ENCODE measurements around the gene KPNB1. TPM values are rescaled to one million over a fixed set of nuclear protein-coding genes. Genes with fewer than 3 reads are reported as not detected.

KPNB1 gene
- total RNA-seq, 1 experiment from 2014 or later: 437 TPM

DNA sequence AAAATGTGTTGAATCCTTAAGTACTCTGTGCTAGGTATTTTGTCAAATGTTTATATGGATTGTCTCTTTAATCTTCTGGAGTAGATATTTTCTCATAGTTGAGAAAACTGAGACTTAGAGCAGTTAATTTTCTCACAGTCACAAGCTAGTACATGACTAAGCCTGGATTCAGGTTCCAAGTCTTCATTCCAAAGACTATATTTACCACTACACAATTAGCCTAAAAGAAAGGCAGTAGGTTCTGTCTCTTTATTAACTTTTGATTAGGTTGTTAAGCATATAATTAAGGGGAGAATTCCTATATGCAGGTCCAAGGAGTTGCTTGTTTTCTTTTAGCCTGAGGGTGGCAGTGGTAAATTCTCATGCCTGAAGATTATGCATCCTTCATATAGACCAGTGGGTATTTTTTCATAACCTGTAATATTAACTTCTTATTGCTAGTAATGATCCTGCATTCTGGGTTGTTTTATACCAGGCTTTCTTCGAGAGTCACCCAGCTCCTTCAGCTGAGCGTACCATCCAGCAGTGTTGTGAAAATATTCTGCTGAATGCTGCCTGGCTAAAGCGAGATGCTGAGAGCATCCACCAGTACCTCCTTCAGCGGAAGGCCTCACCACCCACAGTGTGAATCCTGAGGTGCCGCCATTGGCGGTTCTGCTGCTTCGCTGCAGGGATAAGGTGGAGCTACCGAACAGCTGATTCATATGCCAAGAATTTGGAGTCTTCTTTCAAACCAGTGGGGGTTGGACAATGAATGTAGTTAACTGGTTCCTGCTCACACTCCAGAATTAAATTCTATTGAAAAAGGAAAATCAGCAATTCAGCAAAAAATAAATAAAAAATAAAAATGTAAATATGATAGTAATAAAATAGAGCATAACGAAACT, 28.2 kb upstream of the KPNB1 start:
- POLR2A ChIA-PET (ENCODE audit: unreplicated experiment): interaction anchor here (0.7 to 1.5 kb wide), 2 partner anchors 129 to 254 kb away, joined by 4 to 8 read pairs; no protein-coding TSS in a partner anchor
- Histone ChIP-seq H3K9me2 (replicated peaks; ENCODE audit: low read length) (no peaks in the 10 kb centered on the region), H3K79me2 (ENCODE audit: low read length) (no peaks in the 10 kb centered on the region), H3F3A (ENCODE audit: low read length, unreplicated experiment) (peaks cover 17% of the 10 kb centered on the region), H2AFZ (ENCODE audit: low read length) (0 out of 2 replicates have a peak overlapping the region, but pooled peaks have one; percentile 3), H3K27ac (ENCODE audit: low read length) (peak overlapping the region; percentile 41), H3K4me3 (ENCODE audit: low read length) (no peak overlapping the region; the same call in 1 of the 2 replicates), H3K36me3 (ENCODE audit: low read depth, low read length) (peaks cover 50% of the 10 kb centered on the region), H3K27me3 (ENCODE audit: low read length) (no peaks in the 10 kb centered on the region), H4K20me1 (ENCODE audit: low read length) (no peaks in the 10 kb centered on the region), H3K9me3 (ENCODE audit: low read length) (no peaks in the 10 kb centered on the region), H3K4me1 (ENCODE audit: insufficient read depth, low read length) (peaks cover 27% of the 10 kb centered on the region), H3K4me2 (ENCODE audit: low read length) (peak overlapping the region; percentile 43), H3K9ac (ENCODE audit: low read length) (0 out of 2 replicates have a peak overlapping the region, but pooled peaks have one; percentile 1)
- TF ChIP-seq EZH2phosphoT487 (IDR thresholded peaks at IDR 0.05; ENCODE audit: borderline replicate concordance, low read length): no peak
- TF ChIP-seq, protein P1, sequence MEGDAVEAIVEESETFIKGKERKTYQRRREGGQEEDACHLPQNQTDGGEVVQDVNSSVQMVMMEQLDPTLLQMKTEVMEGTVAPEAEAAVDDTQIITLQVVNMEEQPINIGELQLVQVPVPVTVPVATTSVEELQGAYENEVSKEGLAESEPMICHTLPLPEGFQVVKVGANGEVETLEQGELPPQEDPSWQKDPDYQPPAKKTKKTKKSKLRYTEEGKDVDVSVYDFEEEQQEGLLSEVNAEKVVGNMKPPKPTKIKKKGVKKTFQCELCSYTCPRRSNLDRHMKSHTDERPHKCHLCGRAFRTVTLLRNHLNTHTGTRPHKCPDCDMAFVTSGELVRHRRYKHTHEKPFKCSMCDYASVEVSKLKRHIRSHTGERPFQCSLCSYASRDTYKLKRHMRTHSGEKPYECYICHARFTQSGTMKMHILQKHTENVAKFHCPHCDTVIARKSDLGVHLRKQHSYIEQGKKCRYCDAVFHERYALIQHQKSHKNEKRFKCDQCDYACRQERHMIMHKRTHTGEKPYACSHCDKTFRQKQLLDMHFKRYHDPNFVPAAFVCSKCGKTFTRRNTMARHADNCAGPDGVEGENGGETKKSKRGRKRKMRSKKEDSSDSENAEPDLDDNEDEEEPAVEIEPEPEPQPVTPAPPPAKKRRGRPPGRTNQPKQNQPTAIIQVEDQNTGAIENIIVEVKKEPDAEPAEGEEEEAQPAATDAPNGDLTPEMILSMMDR (conservative IDR thresholded peaks at IDR 0.05; ENCODE audit: low read depth, low read length): peak; percentile 48
- intact Hi-C loops (cut with micrococcal nuclease): loop anchor here (1.0 to 10.0 kb wide), 2 partner anchors 28 to 397 kb away; partner anchors contain the start of gene KPNB1
- ATAC-seq (peak; percentile 93), DNase-seq (peak; percentile 98)
- TSS peak; percentile 27 for BruUV-seq (replicated peaks)
- CTCF ChIA-PET: interaction anchor here (0.6 kb wide), 1 partner anchor 28 kb away, joined by 5 read pairs; the partner anchor contains the start of gene KPNB1

DNA sequence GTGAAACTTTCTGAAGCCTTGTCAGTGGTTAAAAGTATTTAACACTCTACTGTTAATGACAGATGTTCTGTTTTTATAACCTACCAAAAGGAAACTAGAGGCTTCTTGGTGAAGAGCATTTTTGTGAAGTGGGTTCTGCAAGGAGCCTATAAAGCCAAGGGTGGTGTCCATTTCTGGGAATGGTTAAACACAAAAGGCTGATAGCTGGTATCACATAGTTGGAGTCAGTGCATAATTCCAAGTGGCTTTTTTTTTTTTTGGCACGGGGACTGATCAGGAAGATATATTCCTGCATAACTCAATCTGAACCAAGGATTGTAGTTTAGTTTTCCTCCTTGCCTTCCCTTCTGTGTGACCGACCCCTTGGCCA, 27.6 kb upstream of the KPNB1 start:
- H4K20me1 ChIP-seq (ENCODE audit: low read length): no peaks in the 10 kb centered on the region
- 0 out of 2 replicates have a peak overlapping the region, but pooled peaks have one; percentile 1 for H3K4me3 ChIP-seq (ENCODE audit: low read length)
- H3K9me2 ChIP-seq (replicated peaks; ENCODE audit: low read length): no peaks in the 10 kb centered on the region
- H3K4me1 ChIP-seq (ENCODE audit: insufficient read depth, low read length): peaks cover 27% of the 10 kb centered on the region
- peak overlapping the region; percentile 8; the same call in 1 of the 2 replicates for H3K27ac ChIP-seq (ENCODE audit: low read length)
- DNase-seq (no peak), ATAC-seq (no peak)
- CTCF ChIA-PET: interaction anchor here (0.6 kb wide), 1 partner anchor 27 kb away, joined by 5 read pairs; the partner anchor contains the start of gene KPNB1
- peaks cover 48% of the 10 kb centered on the region for H3K36me3 ChIP-seq (ENCODE audit: low read depth, low read length)
- TF ChIP-seq, protein P1 (conservative IDR thresholded peaks at IDR 0.05; ENCODE audit: low read depth, low read length): no peak
- TF ChIP-seq EZH2 (IDR thresholded peaks at IDR 0.05; ENCODE audit: low read length, unreplicated experiment): no peak
- TF ChIP-seq EZH2phosphoT487 (IDR thresholded peaks at IDR 0.05; ENCODE audit: borderline replicate concordance, low read length): no peak
- H3K4me2 ChIP-seq (ENCODE audit: low read length): peak overlapping the region; percentile 43
- no peak overlapping the region for H3K9ac ChIP-seq (ENCODE audit: low read length)
- H3K9me3 ChIP-seq (ENCODE audit: low read length): no peaks in the 10 kb centered on the region
- H3K79me2 ChIP-seq (ENCODE audit: low read length): no peaks in the 10 kb centered on the region
- H3K27me3 ChIP-seq (ENCODE audit: low read length): no peaks in the 10 kb centered on the region
- H3F3A ChIP-seq (ENCODE audit: low read length, unreplicated experiment): peaks cover 17% of the 10 kb centered on the region
- intact Hi-C loops (cut with micrococcal nuclease): loop anchor here (10.0 kb wide), 1 partner anchor 397 kb away; no protein-coding TSS in a partner anchor
- H2AFZ ChIP-seq (ENCODE audit: low read length): no peak overlapping the region
- no TSS peak for BruUV-seq (replicated peaks)
- POLR2A ChIA-PET (ENCODE audit: unreplicated experiment): interaction anchor here (0.7 to 1.5 kb wide), 2 partner anchors 130 to 255 kb away, joined by 4 to 8 read pairs; no protein-coding TSS in a partner anchor

Data from PC-3 (cell line).